Measurements from ENCODE around the gene RXRA.

The RXRA gene

GRCh38 chr9:134320126-134320867 is 6.0 kb upstream of the RXRA start:
- Histone ChIP-seq H3K27ac (ENCODE audit: low read depth, low read length) (no peak overlapping the region), H3K27me3 (ENCODE audit: control insufficient read depth, insufficient read depth, low read length) (no peaks in the 10 kb centered on the region), H3K4me1 (ENCODE audit: control insufficient read depth, insufficient read depth, low read length) (peaks cover 35% of the 10 kb centered on the region), H3K9ac (ENCODE audit: low read length) (no peak overlapping the region), H3K4me3 (ENCODE audit: low read depth, low read length) (no peak overlapping the region), H3K9me3 (ENCODE audit: control insufficient read depth, insufficient read depth, low read depth, low read length) (no peaks in the 10 kb centered on the region), H3K36me3 (ENCODE audit: control insufficient read depth, insufficient read depth, low read length) (no peaks in the 10 kb centered on the region)

GRCh38 chr9:134320868-134321471 is 5.3 kb upstream of the RXRA start:
- Histone ChIP-seq H3K9me3 (ENCODE audit: control insufficient read depth, insufficient read depth, low read depth, low read length) (no peaks in the 10 kb centered on the region), H3K36me3 (ENCODE audit: control insufficient read depth, insufficient read depth, low read length) (no peaks in the 10 kb centered on the region), H3K4me1 (ENCODE audit: control insufficient read depth, insufficient read depth, low read length) (peaks cover 35% of the 10 kb centered on the region), H3K9ac (ENCODE audit: low read length) (no peak overlapping the region), H3K27ac (ENCODE audit: low read depth, low read length) (no peak overlapping the region), H3K27me3 (ENCODE audit: control insufficient read depth, insufficient read depth, low read length) (no peaks in the 10 kb centered on the region), H3K4me3 (ENCODE audit: low read depth, low read length) (no peak overlapping the region)

GRCh38 chr9:134321531-134321930 is 4.7 kb upstream of the RXRA start:
- peaks cover 35% of the 10 kb centered on the region for H3K4me1 ChIP-seq (ENCODE audit: control insufficient read depth, insufficient read depth, low read length)
- no peak overlapping the region for H3K4me3 ChIP-seq (ENCODE audit: low read depth, low read length)
- no peak overlapping the region for H3K27ac ChIP-seq (ENCODE audit: low read depth, low read length)
- no peak overlapping the region for H3K9ac ChIP-seq (ENCODE audit: low read length)
- no peaks in the 10 kb centered on the region for H3K36me3 ChIP-seq (ENCODE audit: control insufficient read depth, insufficient read depth, low read length)
- no peaks in the 10 kb centered on the region for H3K27me3 ChIP-seq (ENCODE audit: control insufficient read depth, insufficient read depth, low read length)
- no peaks in the 10 kb centered on the region for H3K9me3 ChIP-seq (ENCODE audit: control insufficient read depth, insufficient read depth, low read depth, low read length)

GRCh38 chr9:134321946-134322741 is 4.1 kb upstream of the RXRA start:
- H3K4me3 ChIP-seq (ENCODE audit: low read depth, low read length), result no peak overlapping the region
- no peaks in the 10 kb centered on the region for H3K36me3 ChIP-seq (ENCODE audit: control insufficient read depth, insufficient read depth, low read length)
- H3K4me1 ChIP-seq (ENCODE audit: control insufficient read depth, insufficient read depth, low read length), result peaks cover 35% of the 10 kb centered on the region
- no peak overlapping the region for H3K9ac ChIP-seq (ENCODE audit: low read length)
- no peaks in the 10 kb centered on the region for H3K27me3 ChIP-seq (ENCODE audit: control insufficient read depth, insufficient read depth, low read length)
- H3K9me3 ChIP-seq (ENCODE audit: control insufficient read depth, insufficient read depth, low read depth, low read length), result no peaks in the 10 kb centered on the region
- no peak overlapping the region for H3K27ac ChIP-seq (ENCODE audit: low read depth, low read length)

DNA sequence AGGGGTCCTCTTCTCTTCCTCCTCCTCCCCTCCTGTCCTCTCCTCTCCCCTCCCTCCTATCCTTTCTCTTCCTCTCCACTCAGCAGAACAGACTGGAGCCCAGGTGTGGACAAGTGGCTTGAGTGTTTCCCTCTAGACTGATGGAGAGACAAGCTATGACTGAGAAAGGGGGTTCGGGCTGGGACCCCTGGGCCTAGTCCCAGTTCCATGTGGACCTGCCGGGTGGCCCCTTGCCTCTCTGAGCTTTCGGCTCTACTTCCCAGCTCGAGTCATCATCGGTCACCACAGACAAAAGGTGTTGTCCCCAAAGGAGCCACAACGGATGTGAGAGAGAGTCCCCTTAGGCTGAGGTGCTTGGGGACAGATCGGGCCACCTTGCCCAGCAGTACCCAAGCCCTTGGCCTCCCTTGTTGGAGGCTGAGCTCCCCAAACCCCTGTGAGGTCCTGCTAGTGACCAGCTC is 3.4 kb upstream of the RXRA start:
- no peaks in the 10 kb centered on the region for H3K27me3 ChIP-seq (ENCODE audit: control insufficient read depth, insufficient read depth, low read length)

GRCh38 chr9:134323741-134324358 is 2.4 kb upstream of the RXRA start:
- Histone ChIP-seq H3K9me3 (ENCODE audit: control insufficient read depth, insufficient read depth, low read depth, low read length) (no peaks in the 10 kb centered on the region), H3K36me3 (ENCODE audit: control insufficient read depth, insufficient read depth, low read length) (no peaks in the 10 kb centered on the region), H3K4me1 (ENCODE audit: control insufficient read depth, insufficient read depth, low read length) (peaks cover 51% of the 10 kb centered on the region), H3K4me3 (ENCODE audit: low read depth, low read length) (no peak overlapping the region), H3K27ac (ENCODE audit: low read depth, low read length) (no peak overlapping the region), H3K9ac (ENCODE audit: low read length) (no peak overlapping the region), H3K27me3 (ENCODE audit: control insufficient read depth, insufficient read depth, low read length) (no peaks in the 10 kb centered on the region)

More for the DNA sequence above, 3.4 kb upstream of the RXRA start:
- peaks cover 41% of the 10 kb centered on the region for H3K4me1 ChIP-seq (ENCODE audit: control insufficient read depth, insufficient read depth, low read length)
- no peaks in the 10 kb centered on the region for H3K9me3 ChIP-seq (ENCODE audit: control insufficient read depth, insufficient read depth, low read depth, low read length)
- H3K36me3 ChIP-seq (ENCODE audit: control insufficient read depth, insufficient read depth, low read length), result no peaks in the 10 kb centered on the region
- H3K4me3 ChIP-seq (ENCODE audit: low read depth, low read length), result no peak overlapping the region
- no peak overlapping the region for H3K9ac ChIP-seq (ENCODE audit: low read length)
- no peak overlapping the region for H3K27ac ChIP-seq (ENCODE audit: low read depth, low read length)

- Histone ChIP-seq H3K27ac (ENCODE audit: low read depth, low read length) (no peak overlapping the region; the same call in 1 of the 2 replicates), H3K36me3 (ENCODE audit: control insufficient read depth, insufficient read depth, low read length) (no peaks in the 10 kb centered on the region), H3K27me3 (ENCODE audit: control insufficient read depth, insufficient read depth, low read length) (no peaks in the 10 kb centered on the region), H3K4me3 (ENCODE audit: low read depth, low read length) (peak overlapping the region; percentile 69), H3K9me3 (ENCODE audit: control insufficient read depth, insufficient read depth, low read depth, low read length) (no peaks in the 10 kb centered on the region), H3K9ac (ENCODE audit: low read length) (no peak overlapping the region), H3K4me1 (ENCODE audit: control insufficient read depth, insufficient read depth, low read length) (peaks cover 55% of the 10 kb centered on the region)
Measured at GRCh38 chr9:134324359-134325095, 1.7 kb upstream of the RXRA start.

GRCh38 chr9:134325096-134325812 is 1.0 kb upstream of the RXRA start:
- peak overlapping the region; percentile 78 for H3K9ac ChIP-seq (ENCODE audit: low read length)
- H3K36me3 ChIP-seq (ENCODE audit: control insufficient read depth, insufficient read depth, low read length), result no peaks in the 10 kb centered on the region
- peak overlapping the region; percentile 69 for H3K4me3 ChIP-seq (ENCODE audit: low read depth, low read length)
- H3K9me3 ChIP-seq (ENCODE audit: control insufficient read depth, insufficient read depth, low read depth, low read length), result no peaks in the 10 kb centered on the region
- peak overlapping the region; percentile 62; the same call in 1 of the 2 replicates for H3K27ac ChIP-seq (ENCODE audit: low read depth, low read length)
- no peaks in the 10 kb centered on the region for H3K27me3 ChIP-seq (ENCODE audit: control insufficient read depth, insufficient read depth, low read length)
- peaks cover 58% of the 10 kb centered on the region for H3K4me1 ChIP-seq (ENCODE audit: control insufficient read depth, insufficient read depth, low read length)

DNA sequence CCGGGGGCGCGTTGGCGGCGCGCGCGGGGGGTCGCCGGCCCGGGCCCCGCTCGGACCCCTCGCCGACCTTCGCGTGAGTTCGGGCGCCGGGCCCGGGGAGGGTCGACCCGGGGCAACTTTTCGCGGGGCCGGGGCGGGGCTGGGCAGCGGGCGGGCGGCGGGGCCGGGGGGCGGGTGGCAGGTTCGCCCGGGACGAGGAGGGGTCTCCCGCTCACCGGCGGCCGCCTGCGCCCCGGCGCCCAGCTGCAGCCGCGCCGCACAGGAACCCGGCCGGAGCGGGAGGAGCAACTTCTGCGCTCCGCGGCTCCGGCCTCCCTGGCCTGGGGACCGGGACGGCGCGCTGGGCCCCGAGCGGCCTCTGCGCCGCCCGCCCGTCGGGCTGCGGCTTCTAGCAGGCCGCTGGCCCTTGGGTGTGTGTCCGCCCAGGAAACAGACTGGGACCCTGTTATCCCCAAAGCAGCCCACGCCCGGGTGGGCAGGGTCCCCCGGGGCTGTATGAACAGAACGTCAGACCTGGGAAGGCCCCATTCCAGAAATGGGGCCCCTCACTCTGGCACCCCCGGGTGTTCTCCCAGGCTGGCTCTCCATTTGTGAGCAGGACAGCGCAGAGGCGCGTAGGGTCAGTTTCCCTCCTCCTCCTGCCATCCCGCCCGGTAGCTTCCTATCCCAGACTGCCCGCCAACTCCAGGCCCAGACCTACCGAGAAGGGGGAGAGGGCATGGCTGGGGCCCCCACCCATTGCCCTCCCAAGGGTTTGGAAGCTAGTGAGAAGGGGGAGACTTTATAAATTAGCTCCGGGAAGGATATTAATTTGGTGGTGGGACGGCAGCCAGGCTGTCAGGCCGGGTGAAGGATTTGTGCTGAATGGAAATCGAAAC is 708 bp downstream of the RXRA start:
- Histone ChIP-seq H3K27ac (ENCODE audit: low read depth, low read length) (no peak overlapping the region; the same call in 1 of the 2 replicates), H3K9me3 (ENCODE audit: control insufficient read depth, insufficient read depth, low read depth, low read length) (no peaks in the 10 kb centered on the region), H3K36me3 (ENCODE audit: control insufficient read depth, insufficient read depth, low read length) (no peaks in the 10 kb centered on the region), H3K4me3 (ENCODE audit: low read depth, low read length) (peak overlapping the region; percentile 71), H3K9ac (ENCODE audit: low read length) (no peak overlapping the region), H3K27me3 (ENCODE audit: control insufficient read depth, insufficient read depth, low read length) (no peaks in the 10 kb centered on the region), H3K4me1 (ENCODE audit: control insufficient read depth, insufficient read depth, low read length) (peaks cover 46% of the 10 kb centered on the region)
